VCaP (cell line): ENCODE results near the gene FADD.

Source experiments
- H3K27ac ChIP-seq: fragments of 450-650 bp; 2 replicates; pipeline ENCODE4 v1.5.1; 2017
- CTCF ChIP-seq: fragments of 450-650 bp; conservative IDR thresholded peaks from 2 replicates; pipeline ENCODE4 v1.5.1; 2017; ENCODE audit warnings: mild to moderate bottlenecking, moderate library complexity

FADD gene

GRCh38 chr11:70201882-70202861 is 924 bp upstream of the FADD start:
- no peak for TF ChIP-seq CTCF
- peak overlapping the region; percentile 94 for H3K27ac ChIP-seq

GRCh38 chr11:70203751-70204465 is 812 bp downstream of the FADD start:
- H3K27ac ChIP-seq = peak overlapping the region; percentile 94
- TF ChIP-seq CTCF = no peak

- peak overlapping the region; percentile 94 for H3K27ac ChIP-seq
- TF ChIP-seq CTCF = no peak
Observed at GRCh38 chr11:70204466-70204799, 1.3 kb downstream of the FADD start.

- H3K27ac ChIP-seq = no peak overlapping the region
- no peak for TF ChIP-seq CTCF
Observed at GRCh38 chr11:70205049-70205725, 2.1 kb downstream of the FADD start.

- H3K27ac ChIP-seq = no peak overlapping the region
- TF ChIP-seq CTCF = no peak
Observed at GRCh38 chr11:70205766-70206165, 2.7 kb downstream of the FADD start.

- no peak for TF ChIP-seq CTCF
- H3K27ac ChIP-seq = no peak overlapping the region
Observed at GRCh38 chr11:70206226-70206981, 3.3 kb downstream of the FADD start.
